Fibroblast of lung (primary cell): ENCODE results near the gene HOXA9. TPM values are rescaled to one million over a fixed set of nuclear protein-coding genes. Genes with fewer than 3 reads are reported as not detected.
A peak's percentile ranks its signal among the peaks of the same experiment; 100 is the strongest.

ENCODE experiments used
- DNase-seq, 2 donors: peaks; one replicate each; pipeline versions ENCODE4 v3.0.0 to v3.0.0-alpha.2; 2010; ENCODE audit warnings: low read depth in 2 of 2
- H2AFZ ChIP-seq: 2 replicates; pipeline ENCODE4 v1.5.1; 2012; ENCODE audit warnings: low read length, control low read depth, inconsistent platforms
- H3K27ac ChIP-seq: 2 replicates; pipeline ENCODE4 v1.5.1; 2011; ENCODE audit warnings: low read length, control low read depth; ENCODE audit not compliant: insufficient read depth
- H3K27me3 ChIP-seq: 2 replicates; pipeline ENCODE4 v1.5.1; 2011; ENCODE audit warnings: mild to moderate bottlenecking, low read length; ENCODE audit not compliant: control insufficient read depth, insufficient read depth
- H3K36me3 ChIP-seq: 2 replicates; pipeline ENCODE4 v1.5.1; 2011; ENCODE audit warnings: low read length; ENCODE audit not compliant: control insufficient read depth, insufficient read depth
- H3K4me1 ChIP-seq: 2 replicates; pipeline ENCODE4 v1.5.1; 2011; ENCODE audit warnings: low read length; ENCODE audit not compliant: control insufficient read depth, insufficient read depth; ENCODE audit errors: extremely low read depth
- H3K4me2 ChIP-seq: 2 replicates; pipeline ENCODE4 v1.5.1; 2011; ENCODE audit warnings: low read length, control low read depth; ENCODE audit not compliant: insufficient read depth; ENCODE audit errors: extremely low read depth
- H3K4me3 ChIP-seq, 4 experiments: fragments of 200-600 bp in 1 of 4; sonication (generic) in 1 of 4; replicated peaks in 1 of 4; 2 replicates each; pipeline ENCODE4 v1.5.1; 2011 to 2016; ENCODE audit warnings: low read length in 4 of 4, low read depth in 3 of 4, mild to moderate bottlenecking in 3 of 4, control low read depth in 2 of 4, inconsistent platforms in 1 of 4, mixed read lengths in 1 of 4; ENCODE audit not compliant: insufficient read depth in 1 of 4; ENCODE audit errors: control extremely low read depth in 1 of 4
- H3K79me2 ChIP-seq: 2 replicates; pipeline ENCODE4 v1.5.1; 2012; ENCODE audit warnings: mild to moderate bottlenecking, low read length, inconsistent platforms; ENCODE audit not compliant: control insufficient read depth, insufficient read depth
- H3K9ac ChIP-seq: 2 replicates; pipeline ENCODE4 v1.5.1; 2011; ENCODE audit warnings: mild to moderate bottlenecking, low read length, control low read depth; ENCODE audit not compliant: insufficient read depth
- H3K9me3 ChIP-seq: 2 replicates; pipeline ENCODE4 v1.5.1; 2012; ENCODE audit warnings: low read depth, low read length; ENCODE audit not compliant: control insufficient read depth, insufficient read depth
- H4K20me1 ChIP-seq: 2 replicates; pipeline ENCODE4 v1.5.1; 2011; ENCODE audit warnings: low read length; ENCODE audit not compliant: control insufficient read depth, insufficient read depth; ENCODE audit errors: extremely low read depth
- EZH2 ChIP-seq: IDR thresholded peaks from 2 replicates; pipeline ENCODE4 v1.5.1; 2012; ENCODE audit warnings: low read length, control low read depth, mild to moderate bottlenecking; ENCODE audit errors: missing control alignments
- polyA plus RNA-seq, 2 donors: library from polyadenylated mRNA; depleted of rRNA in 1 of 2; stranded (reverse) in 1 of 2; unstranded in 1 of 2; fragments of >200 nt; gene quantifications; 2 replicates each; pipeline ENCODE4 v1.2.1, GENCODE V29; 2011 to 2012; ENCODE audit warnings: missing spikeins in 1 of 2
- total RNA-seq: library from RNA; depleted of rRNA; stranded (reverse); fragments of >200 nt; gene quantifications from 2 replicates; pipeline ENCODE4 v1.2.1, GENCODE V29; 2014
- TF ChIP-seq, protein P1 (sequence below), 2 donors: IDR thresholded peaks in 1 of 2; conservative IDR thresholded peaks in 1 of 2; 1 replicate in 1 of 2; 2 replicates in 1 of 2; pipeline ENCODE4 v1.5.1; 2011 to 2012; ENCODE audit warnings: low read length in 2 of 2, control low read depth in 1 of 2, inconsistent platforms in 1 of 2, low read depth in 1 of 2, mild to moderate bottlenecking in 1 of 2

Gene HOXA9
- total and polyA plus RNA-seq, 2 donors (not counting 1 experiment from before 2014, with no cell fraction given), result 0.08 TPM; not detected in 1

DNA sequence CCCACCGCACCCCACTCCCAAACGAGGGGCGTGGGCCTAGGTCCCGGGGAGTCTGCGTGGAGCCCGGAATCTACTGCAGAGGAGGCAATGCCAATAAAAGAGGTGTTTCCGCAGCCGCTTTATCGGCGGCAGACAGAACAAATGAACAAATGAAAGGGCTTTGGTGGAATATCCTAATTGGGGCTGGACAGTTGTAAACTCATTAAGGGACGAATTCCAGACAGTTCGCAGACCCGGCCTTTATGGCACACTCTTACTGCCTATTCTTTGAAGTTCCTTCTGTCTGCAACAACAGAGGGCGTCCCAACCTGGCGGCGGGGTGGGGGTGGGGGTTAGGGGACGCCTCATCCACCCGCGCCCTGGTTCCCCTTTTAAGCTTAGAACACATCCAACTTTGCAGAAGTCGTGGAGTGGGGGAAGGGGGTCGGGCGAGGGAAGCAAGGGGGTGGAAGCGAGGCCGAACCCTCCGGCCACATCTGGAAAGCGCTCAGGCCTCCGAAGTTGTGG lies 4.1 kb downstream of the HOXA9 start:
- H3K9ac ChIP-seq, result no peak overlapping the region

DNA sequence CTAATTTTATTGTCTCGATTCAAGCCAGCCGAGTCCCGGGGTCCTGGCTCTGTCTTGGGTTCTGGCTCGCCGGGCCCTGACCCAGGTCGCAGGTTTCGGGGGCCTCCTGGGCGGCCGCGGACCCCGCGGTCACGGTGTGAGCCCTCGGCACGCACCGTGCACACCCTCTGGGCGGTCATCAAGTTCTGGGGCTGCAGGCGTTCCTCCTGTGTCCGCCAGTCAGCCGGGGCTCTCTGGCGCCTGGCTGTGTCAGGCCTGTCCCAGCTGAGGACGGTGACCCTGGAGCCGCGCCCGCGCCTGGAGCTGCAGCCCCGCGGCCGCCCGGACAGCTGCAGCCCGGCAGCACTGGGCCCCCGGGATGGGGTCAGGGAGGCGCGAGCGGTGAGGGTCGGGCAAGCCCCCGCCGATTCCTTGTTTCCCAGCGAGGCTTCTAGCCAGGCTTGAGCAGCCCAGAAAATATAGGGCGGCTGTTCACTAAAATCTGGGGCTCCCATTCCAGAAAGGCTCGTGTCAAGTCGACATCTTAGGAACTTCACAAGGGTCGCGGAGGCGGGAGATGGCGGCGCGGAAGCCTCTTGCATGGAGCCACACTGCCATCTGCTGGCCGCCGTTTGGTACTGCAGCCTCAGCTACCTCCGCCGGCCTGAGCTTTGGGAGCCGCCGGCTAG lies 4.7 kb downstream of the HOXA9 start:
- Histone ChIP-seq H3K4me3 (peak overlapping the region; percentile 39 to 74 (median 54)), H3K9me3 (no peaks in the 10 kb centered on the region), H3K79me2 (no peaks in the 10 kb centered on the region), H4K20me1 (no peaks in the 10 kb centered on the region), H3K36me3 (no peaks in the 10 kb centered on the region), H3K9ac (peak overlapping the region; percentile 33), H3K4me1 (no peaks in the 10 kb centered on the region), H3K4me2 (peak overlapping the region; percentile 75), H3K27me3 (peaks cover 23% of the 10 kb centered on the region), H2AFZ (peak overlapping the region; percentile 75), H3K27ac (no peak overlapping the region)
- DNase-seq, result peak; percentile 55 to 84
- no peak for TF ChIP-seq EZH2
- TF ChIP-seq, protein P1, sequence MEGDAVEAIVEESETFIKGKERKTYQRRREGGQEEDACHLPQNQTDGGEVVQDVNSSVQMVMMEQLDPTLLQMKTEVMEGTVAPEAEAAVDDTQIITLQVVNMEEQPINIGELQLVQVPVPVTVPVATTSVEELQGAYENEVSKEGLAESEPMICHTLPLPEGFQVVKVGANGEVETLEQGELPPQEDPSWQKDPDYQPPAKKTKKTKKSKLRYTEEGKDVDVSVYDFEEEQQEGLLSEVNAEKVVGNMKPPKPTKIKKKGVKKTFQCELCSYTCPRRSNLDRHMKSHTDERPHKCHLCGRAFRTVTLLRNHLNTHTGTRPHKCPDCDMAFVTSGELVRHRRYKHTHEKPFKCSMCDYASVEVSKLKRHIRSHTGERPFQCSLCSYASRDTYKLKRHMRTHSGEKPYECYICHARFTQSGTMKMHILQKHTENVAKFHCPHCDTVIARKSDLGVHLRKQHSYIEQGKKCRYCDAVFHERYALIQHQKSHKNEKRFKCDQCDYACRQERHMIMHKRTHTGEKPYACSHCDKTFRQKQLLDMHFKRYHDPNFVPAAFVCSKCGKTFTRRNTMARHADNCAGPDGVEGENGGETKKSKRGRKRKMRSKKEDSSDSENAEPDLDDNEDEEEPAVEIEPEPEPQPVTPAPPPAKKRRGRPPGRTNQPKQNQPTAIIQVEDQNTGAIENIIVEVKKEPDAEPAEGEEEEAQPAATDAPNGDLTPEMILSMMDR (conservative IDR thresholded peaks at IDR 0.05 in 1 of 2, IDR thresholded peaks at IDR 0.05 in 1 of 2; ENCODE audit: low read depth in 1 of 2, low read length in 2 of 2), result peak; percentile 79 to 84

More for the DNA sequence above, 4.1 kb downstream of the HOXA9 start:
- TF ChIP-seq, protein P1 (conservative IDR thresholded peaks at IDR 0.05 in 1 of 2, IDR thresholded peaks at IDR 0.05 in 1 of 2; ENCODE audit: low read depth in 1 of 2, low read length in 2 of 2), result no peak
- TF ChIP-seq EZH2, result no peak
- no peaks in the 10 kb centered on the region for H3K79me2 ChIP-seq
- no peak for DNase-seq
- no peak overlapping the region for H3K27ac ChIP-seq
- no peaks in the 10 kb centered on the region for H3K4me1 ChIP-seq
- H3K9me3 ChIP-seq, result no peaks in the 10 kb centered on the region
- peak overlapping the region; percentile 39 to 74 (median 54) for H3K4me3 ChIP-seq
- H3K27me3 ChIP-seq, result peaks cover 29% of the 10 kb centered on the region
- no peaks in the 10 kb centered on the region for H3K36me3 ChIP-seq
- H4K20me1 ChIP-seq, result no peaks in the 10 kb centered on the region
- peak overlapping the region; percentile 75 for H2AFZ ChIP-seq
- H3K4me2 ChIP-seq, result peak overlapping the region; percentile 75

DNA sequence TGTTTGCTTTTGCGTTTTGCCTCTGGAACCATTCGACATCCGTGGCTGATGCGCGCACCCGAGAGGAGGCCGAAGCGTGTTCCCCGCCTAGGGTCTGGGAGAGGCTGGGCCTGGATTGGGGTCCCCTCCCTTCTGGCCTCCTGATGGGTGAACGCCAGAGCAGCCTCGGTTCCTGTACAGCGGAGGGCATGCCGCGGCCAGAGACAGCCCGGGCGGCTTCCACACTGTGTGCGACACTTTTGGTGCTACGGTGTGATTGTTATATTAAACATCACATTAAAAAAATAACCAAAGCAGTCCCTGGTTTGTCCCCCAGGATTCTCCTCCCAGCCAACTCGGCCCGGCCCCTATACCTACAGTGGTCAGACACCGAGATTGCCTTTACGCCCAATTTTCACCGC lies 5.2 kb downstream of the HOXA9 start:
- H3K36me3 ChIP-seq, result no peaks in the 10 kb centered on the region
- no peak for DNase-seq
- TF ChIP-seq, protein P1 (conservative IDR thresholded peaks at IDR 0.05 in 1 of 2, IDR thresholded peaks at IDR 0.05 in 1 of 2; ENCODE audit: low read depth in 1 of 2, low read length in 2 of 2), result no peak
- TF ChIP-seq EZH2, result no peak
- H2AFZ ChIP-seq, result peak overlapping the region; percentile 44
- no peak overlapping the region for H3K27ac ChIP-seq
- no peaks in the 10 kb centered on the region for H4K20me1 ChIP-seq
- peaks cover 18% of the 10 kb centered on the region for H3K27me3 ChIP-seq
- H3K9ac ChIP-seq, result no peak overlapping the region
- H3K4me3 ChIP-seq, result peak overlapping the region in 1 of 4 experiments; percentile 74
- no peaks in the 10 kb centered on the region for H3K79me2 ChIP-seq
- peak overlapping the region; percentile 75 for H3K4me2 ChIP-seq
- peaks cover 4% of the 10 kb centered on the region for H3K4me1 ChIP-seq
- no peaks in the 10 kb centered on the region for H3K9me3 ChIP-seq
